ENCODE results near the gene GDF11. TPM values are rescaled to one million over a fixed set of nuclear protein-coding genes. Genes with fewer than 3 reads are reported as not detected.

The GDF11 gene
- polyA plus RNA-seq, 2 of the 4 experiments (the other 2 are of a cell fraction): 1.2 to 3.6 TPM

- peaks cover 54% of the 10 kb centered on the region for H3K4me1 ChIP-seq
- TF ChIP-seq POLR2AphosphoS2 (conservative IDR thresholded peaks at IDR 0.05; ENCODE audit: low read length): no peak
- TF ChIP-seq JUNB (IDR thresholded peaks at IDR 0.05): no peak
- TF ChIP-seq MAX (IDR thresholded peaks at IDR 0.05): no peak
- TF ChIP-seq RAD21 (conservative IDR thresholded peaks at IDR 0.05 in 1 of 2, IDR thresholded peaks at IDR 0.05 in 1 of 2): no peak
- TF ChIP-seq RARB (CRISPR knock-in tag; IDR thresholded peaks at IDR 0.05): no peak
- no peak for TF ChIP-seq CBX2 (IDR thresholded peaks at IDR 0.05; ENCODE audit: borderline replicate concordance, low read depth)
- TF ChIP-seq REST (IDR thresholded peaks at IDR 0.05): no peak
- TF ChIP-seq ZSCAN20 (CRISPR knock-in tag; IDR thresholded peaks at IDR 0.05): no peak
- no peak for TF ChIP-seq EHMT2 (IDR thresholded peaks at IDR 0.05; ENCODE audit: low read depth)
- no peak for TF ChIP-seq CBX8 (IDR thresholded peaks at IDR 0.05)
- no peak for TF ChIP-seq ELK1 (IDR thresholded peaks at IDR 0.05; ENCODE audit: low read depth, low read length)
- TF ChIP-seq USF2 (IDR thresholded peaks at IDR 0.05): no peak
- TF ChIP-seq POLR2A (IDR thresholded peaks at IDR 0.05; ENCODE audit: low read length): no peak
- TF ChIP-seq ESRRA (IDR thresholded peaks at IDR 0.05; ENCODE audit: borderline replicate concordance, low read length): no peak
- TF ChIP-seq MYC (IDR thresholded peaks at IDR 0.05; ENCODE audit: borderline replicate concordance, low read length): no peak
- no peak for TF ChIP-seq MAZ (IDR thresholded peaks at IDR 0.05; ENCODE audit: borderline replicate concordance, low read depth, low read length)
- no peak for TF ChIP-seq SREBF2 (IDR thresholded peaks at IDR 0.05)
- no peak for TF ChIP-seq TP53 (CRISPR knock-in tag; IDR thresholded peaks at IDR 0.05)
- no peak for TF ChIP-seq TFCP2L1 (CRISPR knock-in tag; IDR thresholded peaks at IDR 0.05)
- no peak for TF ChIP-seq BHLHE40 (IDR thresholded peaks at IDR 0.05; ENCODE audit: low read depth, low read length)
- no peak for FAIRE-seq
- 93% methylated on average over 7 of the region's 7 CpGs for WGBS (ENCODE audit: missing lambda C conversion rate)
- ChIA-PET CTCF (interaction anchor here (1.2 to 12.3 kb wide), 10 partner anchors 10 to 531 kb away, joined by 4 to 139 read pairs (median 14); partner anchors contain the start of genes CD63 and GDF11), POLR2A (no interaction called here)
- H3K9me3 ChIP-seq: no peaks in the 10 kb centered on the region
- peak overlapping the region; percentile 35; the same call in 2 of the 3 replicates for H3K4me2 ChIP-seq
- peak overlapping the region in 1 of 2 experiments; percentile 67; a peak in 3 of 6 replicates for H3K27ac ChIP-seq
- H3K4me3 ChIP-seq: no peak overlapping the region
- no peak for DNase-seq (ENCODE audit: low read depth in 1 of 2, low spot score in 1 of 2)
- ATAC-seq: no peak
Observed at GRCh38 chr12:55719371-55719770, 23.6 kb upstream of the GDF11 start.

GRCh38 chr12:55720071-55720564 is 22.8 kb upstream of the GDF11 start, which contains the start of gene RDH5:
Gene RDH5, plus strand, starts transcription at chr12:55720393. Its CDS starts 792 bp downstream, at chr12:55721185.
- DNase-seq (ENCODE audit: low read depth in 1 of 2, low spot score in 1 of 2) (peak in 1 of 2 experiments; percentile 80), FAIRE-seq (no peak), ATAC-seq (peak in 1 of 2 experiments; percentile 38; a peak in 3 of 6 replicates)
- no peak within 1 kb of the TSS for H3K4me3 ChIP-seq
- no peaks in the 10 kb centered on the region for H3K9me3 ChIP-seq
- no peak for TF ChIP-seq HES2 (IDR thresholded peaks at IDR 0.05)
- TF ChIP-seq RFX5 (IDR thresholded peaks at IDR 0.05): no peak
- TF ChIP-seq BCL3 (IDR thresholded peaks at IDR 0.05): no peak
- H3K4me2 ChIP-seq: peak within 1 kb of the TSS; percentile 35
- WGBS (ENCODE audit: missing lambda C conversion rate): 46% methylated on average over 6 of the region's 6 CpGs
- CTCF ChIA-PET: interaction anchor here (0.6 to 12.3 kb wide), 13 partner anchors 10 to 531 kb away, joined by 3 to 139 read pairs (median 7); partner anchors contain the start of genes CD63, GDF11 and ITGA7
- peaks cover 62% of the 10 kb centered on the region for H3K4me1 ChIP-seq
- POLR2A ChIA-PET: interaction anchor here (1.9 kb wide), 1 partner anchor 9 kb away, joined by 7 read pairs; the partner anchor contains the start of gene CD63
- peak within 1 kb of the TSS; percentile 29 to 67; a peak in 4 of 6 replicates for H3K27ac ChIP-seq
